WTC11 (cell line): ENCODE measurements around the gene AARSD1.

ENCODE experiments used
- CBFB ChIP-seq: sonication (generic); formaldehyde crosslinking; IDR thresholded peaks from 2 replicates; pipeline ENCODE4 v1.8.1; 2022; ENCODE audit warnings: mild to moderate bottlenecking, low read depth, missing genetic modification reagents
- ESRRA ChIP-seq: sonication (generic); formaldehyde crosslinking; IDR thresholded peaks from 2 replicates; pipeline ENCODE4 v1.8.1; 2022; ENCODE audit warnings: mild to moderate bottlenecking, missing genetic modification reagents, borderline replicate concordance
- FOXJ3 ChIP-seq: sonication (generic); formaldehyde crosslinking; IDR thresholded peaks from 2 replicates; pipeline ENCODE4 v1.9.0; 2021; ENCODE audit warnings: missing genetic modification reagents, mild to moderate bottlenecking, borderline replicate concordance
- KAT7 ChIP-seq: sonication (generic); formaldehyde crosslinking; IDR thresholded peaks from 2 replicates; pipeline ENCODE4 v1.8.1; 2023; ENCODE audit warnings: missing genetic modification reagents, mild to moderate bottlenecking, borderline replicate concordance
- PREB ChIP-seq: sonication (generic); formaldehyde crosslinking; IDR thresholded peaks from 2 replicates; pipeline ENCODE4 v1.8.1; 2022; ENCODE audit warnings: mild to moderate bottlenecking, missing genetic modification reagents, moderate library complexity, borderline replicate concordance
- SMAD3 ChIP-seq: sonication (generic); formaldehyde crosslinking; IDR thresholded peaks from 2 replicates; pipeline ENCODE4 v1.8.0; 2022; ENCODE audit warnings: missing genetic modification reagents, mild to moderate bottlenecking, borderline replicate concordance
- TF ChIP-seq, protein P1 (sequence below): fragments of 200-600 bp; IDR thresholded peaks from 2 replicates; pipeline ENCODE4 v1.8.0; 2022; ENCODE audit warnings: antibody characterized with exemption
- TF ChIP-seq, protein P2 (sequence below): sonication (generic); formaldehyde crosslinking; IDR thresholded peaks from 2 replicates; pipeline ENCODE4 v1.8.1; 2023; ENCODE audit warnings: mild to moderate bottlenecking, missing genetic modification reagents, moderate library complexity

- TF ChIP-seq, protein P1, sequence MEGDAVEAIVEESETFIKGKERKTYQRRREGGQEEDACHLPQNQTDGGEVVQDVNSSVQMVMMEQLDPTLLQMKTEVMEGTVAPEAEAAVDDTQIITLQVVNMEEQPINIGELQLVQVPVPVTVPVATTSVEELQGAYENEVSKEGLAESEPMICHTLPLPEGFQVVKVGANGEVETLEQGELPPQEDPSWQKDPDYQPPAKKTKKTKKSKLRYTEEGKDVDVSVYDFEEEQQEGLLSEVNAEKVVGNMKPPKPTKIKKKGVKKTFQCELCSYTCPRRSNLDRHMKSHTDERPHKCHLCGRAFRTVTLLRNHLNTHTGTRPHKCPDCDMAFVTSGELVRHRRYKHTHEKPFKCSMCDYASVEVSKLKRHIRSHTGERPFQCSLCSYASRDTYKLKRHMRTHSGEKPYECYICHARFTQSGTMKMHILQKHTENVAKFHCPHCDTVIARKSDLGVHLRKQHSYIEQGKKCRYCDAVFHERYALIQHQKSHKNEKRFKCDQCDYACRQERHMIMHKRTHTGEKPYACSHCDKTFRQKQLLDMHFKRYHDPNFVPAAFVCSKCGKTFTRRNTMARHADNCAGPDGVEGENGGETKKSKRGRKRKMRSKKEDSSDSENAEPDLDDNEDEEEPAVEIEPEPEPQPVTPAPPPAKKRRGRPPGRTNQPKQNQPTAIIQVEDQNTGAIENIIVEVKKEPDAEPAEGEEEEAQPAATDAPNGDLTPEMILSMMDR, result no peak
- TF ChIP-seq, protein P2, sequence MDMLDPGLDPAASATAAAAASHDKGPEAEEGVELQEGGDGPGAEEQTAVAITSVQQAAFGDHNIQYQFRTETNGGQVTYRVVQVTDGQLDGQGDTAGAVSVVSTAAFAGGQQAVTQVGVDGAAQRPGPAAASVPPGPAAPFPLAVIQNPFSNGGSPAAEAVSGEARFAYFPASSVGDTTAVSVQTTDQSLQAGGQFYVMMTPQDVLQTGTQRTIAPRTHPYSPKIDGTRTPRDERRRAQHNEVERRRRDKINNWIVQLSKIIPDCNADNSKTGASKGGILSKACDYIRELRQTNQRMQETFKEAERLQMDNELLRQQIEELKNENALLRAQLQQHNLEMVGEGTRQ, result no peak
- TF ChIP-seq KAT7 (CRISPR knock-in tag) (no peak), PREB (CRISPR knock-in tag) (no peak), FOXJ3 (CRISPR knock-in tag) (no peak), SMAD3 (CRISPR knock-in tag) (no peak), CBFB (CRISPR knock-in tag) (no peak), ESRRA (CRISPR knock-in tag) (no peak)
Observed at GRCh38 chr17:43006639-43007551, 42.6 kb upstream of the AARSD1 start, which contains the start of gene IFI35.
